ENCODE data around the gene BLID. TPM values are rescaled to one million over a fixed set of nuclear protein-coding genes. Genes with fewer than 3 reads are reported as not detected.

Gene BLID
- total RNA-seq, 1 donor from 2014 or later: not detected

- Histone ChIP-seq H2AFZ (replicated peaks) (no peak overlapping the region), H3K79me2 (ENCODE audit: low read depth) (no peaks in the 10 kb centered on the region), H3K9ac (no peak overlapping the region), H3K27me3 (peaks cover 14% of the 10 kb centered on the region), H3F3A (ENCODE audit: low read depth) (no peaks in the 10 kb centered on the region), H3K27ac (no peak overlapping the region), H3K4me3 (no peak overlapping the region), H4K20me1 (ENCODE audit: low read depth) (no peaks in the 10 kb centered on the region), H3K9me3 (ENCODE audit: low read depth) (no peaks in the 10 kb centered on the region), H3K4me1 (peaks cover 11% of the 10 kb centered on the region), H3K4me2 (no peak overlapping the region), H3K36me3 (no peaks in the 10 kb centered on the region)
- Mint-ChIP-seq H3K4me3 (no peak overlapping the region), H3K27ac (no peak overlapping the region), H3K36me3 (peaks cover 49% of the 10 kb centered on the region), H3K27me3 (ENCODE audit: insufficient read depth, low read depth) (no peaks in the 10 kb centered on the region), H3K9me3 (peaks cover 16% of the 10 kb centered on the region), H3K4me1 (peaks cover 30% of the 10 kb centered on the region)
- no peak for TF ChIP-seq CTCF (IDR thresholded peaks at IDR 0.05)
- no peak for TF ChIP-seq EZH2 (IDR thresholded peaks at IDR 0.05)
- no peak for TF ChIP-seq EZH2phosphoT487 (IDR thresholded peaks at IDR 0.05)
- DNase-seq (ENCODE audit: low spot score): no peak
Measured at GRCh38 chr11:122093731-122094275, 22.2 kb downstream of the BLID start.

- Histone ChIP-seq H3K4me1 (peaks cover 6% of the 10 kb centered on the region), H3K9me3 (ENCODE audit: low read depth) (no peaks in the 10 kb centered on the region), H3K4me3 (no peak overlapping the region), H3K9ac (no peak overlapping the region), H3K27ac (no peak overlapping the region), H3K79me2 (ENCODE audit: low read depth) (no peaks in the 10 kb centered on the region), H4K20me1 (ENCODE audit: low read depth) (no peaks in the 10 kb centered on the region), H3K27me3 (no peaks in the 10 kb centered on the region), H3F3A (ENCODE audit: low read depth) (no peaks in the 10 kb centered on the region), H2AFZ (replicated peaks) (no peak overlapping the region), H3K36me3 (no peaks in the 10 kb centered on the region), H3K4me2 (no peak overlapping the region)
- H3K27ac Mint-ChIP-seq: no peak overlapping the region
- no peak for TF ChIP-seq EZH2 (IDR thresholded peaks at IDR 0.05)
- TF ChIP-seq CTCF (IDR thresholded peaks at IDR 0.05): no peak
- TF ChIP-seq EZH2phosphoT487 (IDR thresholded peaks at IDR 0.05): no peak
- H3K27me3 Mint-ChIP-seq (ENCODE audit: insufficient read depth, low read depth): no peaks in the 10 kb centered on the region
- H3K36me3 Mint-ChIP-seq: peaks cover 55% of the 10 kb centered on the region
- H3K4me1 Mint-ChIP-seq: peaks cover 16% of the 10 kb centered on the region
- no peak for DNase-seq (ENCODE audit: low spot score)
- H3K9me3 Mint-ChIP-seq: peaks cover 16% of the 10 kb centered on the region
- no peak overlapping the region for H3K4me3 Mint-ChIP-seq
Measured at GRCh38 chr11:122091835-122092234, 24.2 kb downstream of the BLID start.

GRCh38 chr11:122089111-122089510, 26.9 kb downstream of the BLID start:
- H3K4me2 ChIP-seq: no peak overlapping the region
- H3K9me3 ChIP-seq (ENCODE audit: low read depth): no peaks in the 10 kb centered on the region
- Mint-ChIP-seq H3K27me3 (ENCODE audit: insufficient read depth, low read depth) (no peaks in the 10 kb centered on the region), H3K27ac (no peak overlapping the region), H3K4me3 (no peak overlapping the region), H3K4me1 (peaks cover 14% of the 10 kb centered on the region), H3K9me3 (peaks cover 16% of the 10 kb centered on the region), H3K36me3 (peaks cover 41% of the 10 kb centered on the region)
- H4K20me1 ChIP-seq (ENCODE audit: low read depth): no peaks in the 10 kb centered on the region
- TF ChIP-seq EZH2phosphoT487 (IDR thresholded peaks at IDR 0.05) (no peak), EZH2 (IDR thresholded peaks at IDR 0.05) (no peak)
- no peak overlapping the region for H2AFZ ChIP-seq (replicated peaks)
- DNase-seq (ENCODE audit: low spot score): no peak
- no peak overlapping the region for H3K9ac ChIP-seq
- no peaks in the 10 kb centered on the region for H3F3A ChIP-seq (ENCODE audit: low read depth)
- H3K4me3 ChIP-seq: no peak overlapping the region
- H3K79me2 ChIP-seq (ENCODE audit: low read depth): no peaks in the 10 kb centered on the region
- peaks cover 14% of the 10 kb centered on the region for H3K4me1 ChIP-seq
- H3K27me3 ChIP-seq: no peaks in the 10 kb centered on the region
- no peaks in the 10 kb centered on the region for H3K36me3 ChIP-seq
- H3K27ac ChIP-seq: no peak overlapping the region

- Histone ChIP-seq H3K79me2 (ENCODE audit: low read depth) (no peaks in the 10 kb centered on the region), H3K36me3 (no peaks in the 10 kb centered on the region), H4K20me1 (ENCODE audit: low read depth) (no peaks in the 10 kb centered on the region), H3K27me3 (no peaks in the 10 kb centered on the region), H3K9me3 (ENCODE audit: low read depth) (no peaks in the 10 kb centered on the region), H3K9ac (no peak overlapping the region), H3K4me1 (peaks cover 14% of the 10 kb centered on the region), H3F3A (ENCODE audit: low read depth) (no peaks in the 10 kb centered on the region), H3K4me3 (no peak overlapping the region), H3K4me2 (peak overlapping the region; percentile 28), H2AFZ (replicated peaks) (no peak overlapping the region), H3K27ac (no peak overlapping the region)
- peak overlapping the region; percentile 70 for H3K27ac Mint-ChIP-seq
- TF ChIP-seq CTCF (IDR thresholded peaks at IDR 0.05) (no peak), EZH2phosphoT487 (IDR thresholded peaks at IDR 0.05) (no peak), EZH2 (IDR thresholded peaks at IDR 0.05) (no peak)
- peaks cover 14% of the 10 kb centered on the region for H3K4me1 Mint-ChIP-seq
- H3K36me3 Mint-ChIP-seq: peaks cover 15% of the 10 kb centered on the region
- DNase-seq (ENCODE audit: low spot score): peak; percentile 53
- no peaks in the 10 kb centered on the region for H3K27me3 Mint-ChIP-seq (ENCODE audit: insufficient read depth, low read depth)
- no peaks in the 10 kb centered on the region for H3K9me3 Mint-ChIP-seq
- H3K4me3 Mint-ChIP-seq: no peak overlapping the region
Measured at GRCh38 chr11:122085712-122086111, 30.3 kb downstream of the BLID start.
